NCI-H524 (cell line): Measurements from ENCODE around the gene CELSR3.
A peak's percentile ranks its signal among the peaks of the same experiment; 100 is the strongest.

Experiments used
- DNase-seq, 2 experiments: peaks; one replicate each; lab custom pipeline; 2025; lab: John Stamatoyannopoulos, UW

CELSR3 gene

DNA sequence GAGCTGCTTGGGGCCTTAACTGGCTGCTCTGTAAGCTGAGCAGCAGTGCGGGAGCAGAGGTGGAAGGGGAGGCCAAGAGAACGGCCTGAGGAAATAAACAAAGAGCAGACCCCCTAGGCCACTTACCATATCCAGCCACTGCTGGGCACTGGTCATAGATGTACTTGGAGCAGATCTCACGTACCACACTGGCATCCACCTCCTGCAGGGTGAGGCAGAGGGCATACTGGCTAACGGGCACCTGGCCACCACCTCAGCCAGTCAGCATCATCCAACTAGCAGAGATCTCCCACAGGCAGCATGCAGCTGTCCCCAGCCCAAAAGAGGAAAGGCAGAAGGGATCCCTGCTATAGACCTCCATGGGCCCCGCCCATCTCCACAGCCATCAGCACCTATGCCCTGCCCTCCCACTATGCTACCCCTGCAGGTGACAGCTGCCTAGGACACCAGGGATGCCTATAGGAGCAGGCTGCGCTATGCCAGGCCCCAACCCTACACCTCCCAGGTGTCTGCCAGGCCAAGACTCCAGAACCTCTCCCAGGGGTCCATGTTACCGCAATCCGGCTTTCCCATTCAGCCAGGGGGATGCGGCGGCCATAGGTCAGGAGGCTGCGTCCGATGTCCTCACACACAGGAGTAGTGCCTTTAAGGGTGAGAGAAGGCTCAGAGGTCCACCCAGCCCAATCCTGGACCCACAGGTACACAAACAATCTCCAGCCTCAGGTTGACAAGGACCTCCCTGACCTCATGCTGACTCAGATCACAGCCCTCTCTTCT lies 63.0 kb downstream of the CELSR3 start:
- DNase-seq, result no peak

- no peak for DNase-seq
Observed at GRCh38 chr3:48599077-48599501, 63.6 kb downstream of the CELSR3 start.

- peak in 1 of 2 experiments; percentile 18 for DNase-seq
Observed at GRCh38 chr3:48598323-48599076, 64.2 kb downstream of the CELSR3 start.

DNA sequence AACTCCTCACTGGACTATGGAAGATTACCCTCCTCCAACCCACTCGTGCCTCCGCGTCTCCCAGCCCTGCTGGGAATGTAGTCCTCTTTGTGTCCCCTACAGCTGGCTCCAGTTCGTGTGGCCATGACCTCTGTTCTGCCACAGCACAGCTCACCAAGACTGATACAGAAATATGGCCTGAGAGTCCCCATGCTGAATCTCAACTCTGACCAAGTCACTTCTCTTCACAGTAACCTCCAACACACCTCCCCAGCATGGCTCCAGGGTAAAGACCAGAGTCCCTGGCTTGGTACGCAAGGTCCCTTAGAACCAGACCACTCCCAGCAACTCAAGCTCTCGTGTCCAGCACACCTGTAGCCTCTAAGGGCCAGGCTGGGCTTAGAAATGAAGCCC lies 65.3 kb downstream of the CELSR3 start:
- DNase-seq, result no peak

DNA sequence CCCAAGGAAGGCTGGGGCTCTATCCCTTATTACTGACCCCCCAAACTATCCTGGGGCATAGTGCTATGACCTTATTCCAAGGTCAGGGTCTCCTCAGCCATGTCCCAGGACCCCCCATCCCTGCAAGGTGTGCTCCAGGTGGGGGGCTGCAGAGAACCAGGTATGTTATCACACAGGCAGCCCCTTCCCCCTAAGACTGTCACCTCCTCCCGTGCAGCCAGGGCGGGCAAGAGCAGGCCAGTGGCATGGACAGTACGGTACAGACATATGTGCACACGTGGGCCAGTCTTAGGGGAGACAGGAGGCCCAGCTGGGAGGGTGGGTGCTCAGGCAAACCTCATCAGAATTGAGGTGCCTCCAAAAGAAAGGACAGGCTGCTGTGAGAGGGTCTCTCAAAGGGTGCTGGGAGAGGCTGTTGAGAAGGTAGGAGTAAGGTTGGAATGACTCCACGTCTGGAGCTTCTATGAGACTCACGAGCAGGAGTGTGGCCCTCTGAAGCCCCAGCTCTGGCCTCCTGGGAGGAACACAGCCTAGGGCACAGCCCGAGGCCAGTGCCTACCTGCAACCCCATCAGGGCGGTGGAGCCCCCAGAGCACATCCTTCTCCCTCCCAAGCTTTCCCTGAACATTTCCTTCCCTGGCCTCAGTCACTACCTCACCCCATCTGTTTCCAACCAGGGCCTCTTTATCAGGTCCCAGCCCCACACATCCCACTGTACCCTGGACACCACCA lies 65.8 kb downstream of the CELSR3 start:
- no peak for DNase-seq

DNA sequence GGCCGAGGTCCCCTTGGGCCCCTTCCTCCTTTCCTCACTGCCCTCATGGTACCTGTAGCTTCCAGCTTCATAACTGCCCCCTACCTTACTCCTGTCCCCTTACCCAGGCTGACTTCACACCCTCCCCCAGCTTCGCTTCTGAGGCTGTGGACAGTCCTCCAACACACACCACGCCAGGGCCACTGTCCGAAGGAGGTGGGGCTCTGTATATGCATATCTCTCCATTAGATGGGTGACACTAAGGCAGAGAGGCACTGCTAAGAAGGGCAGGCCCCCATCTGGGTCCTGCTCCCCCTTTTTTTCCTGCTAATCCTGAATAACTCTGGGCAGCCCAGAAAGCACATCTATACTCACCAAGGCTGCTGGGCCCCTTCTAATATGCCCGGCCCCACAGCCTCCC lies 66.5 kb downstream of the CELSR3 start:
- DNase-seq, result no peak

- DNase-seq, result peak in 1 of 2 experiments; percentile 47
Observed at GRCh38 chr3:48595526-48596121, 67.1 kb downstream of the CELSR3 start.

- no peak for DNase-seq
Observed at GRCh38 chr3:48595075-48595525, 67.6 kb downstream of the CELSR3 start, which contains the start of gene COL7A1. TSS of gene COL7A1 (minus strand) at chr3:48595329. CDS start at chr3:48595159, 170 bp downstream.

DNA sequence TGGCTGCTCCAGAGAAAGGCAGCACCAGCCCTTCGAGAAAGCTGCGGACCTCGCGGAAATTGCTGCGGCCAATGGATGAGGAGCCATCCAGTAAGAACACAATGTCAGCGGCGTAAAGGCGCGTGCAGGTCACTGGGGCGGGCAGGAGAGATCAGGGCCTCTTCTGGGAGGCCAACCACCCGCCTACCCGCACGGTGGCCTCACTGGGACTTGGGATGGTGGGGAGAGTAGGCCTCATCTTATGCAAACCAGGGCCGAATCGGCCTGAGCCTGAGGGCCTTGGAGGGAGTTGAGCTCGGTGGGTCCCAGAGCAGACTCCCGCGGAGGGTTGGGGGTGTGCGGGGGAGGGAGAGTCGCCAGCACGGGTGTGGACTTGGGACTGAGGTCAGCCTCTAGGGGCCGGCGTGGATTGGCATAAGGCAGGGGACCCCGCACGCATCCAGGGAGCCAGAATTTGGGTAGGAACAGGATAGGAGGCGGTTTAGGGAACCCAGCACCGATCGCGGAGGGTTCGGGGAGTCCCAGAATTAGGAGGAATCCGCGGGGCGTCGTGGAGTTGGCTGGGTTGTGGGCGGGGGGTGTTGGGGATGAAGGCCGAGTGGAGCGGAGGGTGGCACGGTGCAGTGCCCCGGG lies 68.2 kb downstream of the CELSR3 start:
- DNase-seq, result no peak

DNA sequence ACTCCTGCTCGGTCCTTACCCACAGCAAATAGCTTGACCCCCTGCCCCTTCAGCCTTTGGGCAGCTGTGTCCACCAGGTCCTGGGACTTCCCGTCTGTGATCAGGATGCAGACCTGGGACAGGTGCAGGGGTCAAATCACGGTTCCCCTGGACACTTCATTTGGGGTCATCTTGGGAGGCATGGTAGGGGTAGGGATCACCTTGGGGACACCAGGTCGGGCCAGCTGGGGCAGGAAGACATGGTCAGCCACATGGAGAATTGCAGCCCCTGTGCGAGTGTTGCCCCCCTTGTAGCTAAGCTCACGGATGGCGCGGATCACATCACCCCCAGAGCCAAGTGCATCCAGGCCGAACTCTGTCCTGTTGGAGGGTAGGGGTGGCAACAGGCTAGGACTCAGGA lies 69.3 kb downstream of the CELSR3 start:
- DNase-seq, result no peak

GRCh38 chr3:48592519-48593087 lies 70.1 kb downstream of the CELSR3 start:
- DNase-seq, result no peak

DNA sequence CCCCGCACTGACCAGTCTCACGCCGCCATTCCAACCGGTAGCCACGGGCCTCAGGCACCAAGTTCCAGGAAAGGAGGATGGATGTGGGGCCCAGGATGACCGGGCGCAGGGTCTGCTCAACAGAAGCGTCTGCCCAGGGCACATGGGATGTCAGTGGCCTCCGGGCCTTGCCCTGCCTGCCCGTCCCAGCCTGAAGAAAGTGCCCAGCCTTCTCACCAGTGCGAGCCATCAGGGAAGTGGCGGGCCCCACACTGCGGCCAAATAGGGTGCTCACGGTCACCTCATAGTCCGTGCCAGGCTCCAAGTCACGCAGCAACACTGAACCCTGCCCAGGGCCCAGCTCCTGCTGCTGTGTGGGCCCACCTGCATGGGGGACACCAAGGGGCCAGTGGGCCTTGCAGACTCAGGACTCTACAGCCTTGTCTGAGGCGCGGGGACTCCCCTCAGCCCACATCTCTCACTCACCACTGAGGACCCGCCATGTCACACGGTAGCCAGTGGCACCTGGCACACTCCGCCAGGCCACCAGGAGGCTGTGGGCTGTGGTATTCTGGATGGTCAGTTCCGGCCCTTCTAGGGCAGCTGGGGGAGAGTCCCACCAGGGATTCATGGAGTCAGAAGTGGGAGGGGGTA lies 70.7 kb downstream of the CELSR3 start:
- no peak for DNase-seq

- DNase-seq, result no peak
Observed at GRCh38 chr3:48591436-48591835, 71.2 kb downstream of the CELSR3 start.

- DNase-seq, result no peak
Observed at GRCh38 chr3:48588230-48588629, 74.5 kb downstream of the CELSR3 start.

- no peak for DNase-seq
Observed at GRCh38 chr3:48587686-48588085, 75.0 kb downstream of the CELSR3 start.
